T follicular helper cell (primary cell): ENCODE data around the gene DYNC1I1.

Experiments used
- DNase-seq: peaks from one replicate; pipeline ENCODE4 v3.0.0-alpha.2; 2020; ENCODE audit warnings: low read depth

Gene DYNC1I1

DNA sequence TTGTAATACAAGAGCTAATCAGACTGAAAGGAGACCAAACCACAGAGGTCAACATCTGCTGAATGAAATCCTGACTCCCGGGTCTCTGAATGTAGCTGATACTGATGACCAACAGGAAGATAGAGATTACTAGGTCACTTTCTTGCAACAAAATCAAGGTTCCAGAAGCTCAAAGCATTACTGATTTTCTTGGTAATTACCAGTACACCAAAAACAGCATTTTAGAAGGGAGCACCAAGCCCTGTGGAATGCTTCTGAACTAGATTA is 371.8 kb downstream of the DYNC1I1 start:
- no peak for DNase-seq
